Adipocyte (in vitro differentiated cells): ENCODE measurements around the gene SLC7A7.

Experiments
- DNase-seq: peaks from one replicate; pipeline ENCODE4 v3.0.0-alpha.2; 2015; ENCODE audit warnings: low read depth
- H3K27me3 ChIP-seq: replicated peaks from 2 replicates; pipeline ENCODE4 v1.7.0; 2013; ENCODE audit warnings: mild to moderate bottlenecking, low read length, moderate library complexity; ENCODE audit not compliant: control insufficient read depth, insufficient read depth
- H3K36me3 ChIP-seq: 2 replicates; pipeline ENCODE4 v1.7.0; 2013; ENCODE audit warnings: low read length, mild to moderate bottlenecking, moderate library complexity; ENCODE audit not compliant: control insufficient read depth, insufficient read depth, severe bottlenecking
- H3K4me1 ChIP-seq: 2 replicates; pipeline ENCODE4 v1.7.0; 2013; ENCODE audit warnings: mild to moderate bottlenecking, low read length, moderate library complexity; ENCODE audit not compliant: control insufficient read depth, insufficient read depth
- H3K4me3 ChIP-seq: 2 replicates; pipeline ENCODE4 v1.7.0; 2013; ENCODE audit warnings: mild to moderate bottlenecking, low read length, moderate library complexity
- H3K9ac ChIP-seq: 2 replicates; pipeline ENCODE4 v1.7.0; 2013; ENCODE audit warnings: mild to moderate bottlenecking, low read length, moderate library complexity
- H3K9me3 ChIP-seq: 2 replicates; pipeline ENCODE4 v1.7.0; 2013; ENCODE audit warnings: mild to moderate bottlenecking, low read length, moderate library complexity; ENCODE audit not compliant: control insufficient read depth

SLC7A7 gene

GRCh38 chr14:22850944-22851764 lies 35.9 kb upstream of the SLC7A7 start:
- no peaks in the 10 kb centered on the region for H3K9me3 ChIP-seq
- H3K9ac ChIP-seq: peak overlapping the region; percentile 90
- peak overlapping the region; percentile 53 for H3K4me3 ChIP-seq
- H3K36me3 ChIP-seq: peaks cover 9% of the 10 kb centered on the region
- DNase-seq: peak; percentile 96
- no peaks in the 10 kb centered on the region for H3K27me3 ChIP-seq
- peaks cover 68% of the 10 kb centered on the region for H3K4me1 ChIP-seq

- H3K4me1 ChIP-seq: peaks cover 85% of the 10 kb centered on the region
- DNase-seq: no peak
- peaks cover 26% of the 10 kb centered on the region for H3K36me3 ChIP-seq
These were observed 34.1 kb upstream of the SLC7A7 start for GRCh38 chr14:22849212-22849819.

GRCh38 chr14:22848351-22849164 lies 33.3 kb upstream of the SLC7A7 start:
- Histone ChIP-seq H3K9me3 (no peaks in the 10 kb centered on the region), H3K4me1 (peaks cover 86% of the 10 kb centered on the region), H3K27me3 (no peaks in the 10 kb centered on the region), H3K4me3 (peak overlapping the region; percentile 6), H3K9ac (peak overlapping the region; percentile 80), H3K36me3 (peaks cover 33% of the 10 kb centered on the region)
- peak; percentile 96 for DNase-seq

More at GRCh38 chr14:22849212-22849819, 34.1 kb upstream of the SLC7A7 start:
- H3K9me3 ChIP-seq: no peaks in the 10 kb centered on the region
- H3K27me3 ChIP-seq: no peaks in the 10 kb centered on the region
- peak overlapping the region; percentile 46 for H3K4me3 ChIP-seq
- H3K9ac ChIP-seq: peak overlapping the region; percentile 80

- peak; percentile 75 for DNase-seq
- Histone ChIP-seq H3K9me3 (no peaks in the 10 kb centered on the region), H3K4me1 (peaks cover 81% of the 10 kb centered on the region), H3K9ac (peak overlapping the region; percentile 80), H3K27me3 (no peaks in the 10 kb centered on the region), H3K4me3 (peak overlapping the region; percentile 22), H3K36me3 (peaks cover 40% of the 10 kb centered on the region)
These were observed 32.6 kb upstream of the SLC7A7 start for GRCh38 chr14:22847661-22848341.

- Histone ChIP-seq H3K4me3 (no peak overlapping the region), H3K4me1 (peaks cover 81% of the 10 kb centered on the region), H3K27me3 (no peaks in the 10 kb centered on the region), H3K36me3 (peaks cover 50% of the 10 kb centered on the region), H3K9me3 (no peaks in the 10 kb centered on the region), H3K9ac (peak overlapping the region; percentile 73)
- DNase-seq: no peak
These were observed 31.6 kb upstream of the SLC7A7 start for GRCh38 chr14:22846811-22847307.

- Histone ChIP-seq H3K9me3 (no peaks in the 10 kb centered on the region), H3K36me3 (peaks cover 58% of the 10 kb centered on the region), H3K27me3 (no peaks in the 10 kb centered on the region), H3K4me3 (no peak overlapping the region), H3K9ac (peak overlapping the region; percentile 73), H3K4me1 (peaks cover 81% of the 10 kb centered on the region)
- DNase-seq: no peak
These were observed 30.8 kb upstream of the SLC7A7 start for GRCh38 chr14:22845821-22846625.

- H3K9me3 ChIP-seq: no peaks in the 10 kb centered on the region
- no peaks in the 10 kb centered on the region for H3K27me3 ChIP-seq
- peak overlapping the region; percentile 73 for H3K9ac ChIP-seq
- H3K36me3 ChIP-seq: peaks cover 63% of the 10 kb centered on the region
- no peak overlapping the region for H3K4me3 ChIP-seq
- peaks cover 79% of the 10 kb centered on the region for H3K4me1 ChIP-seq
- DNase-seq: no peak
These were observed 29.8 kb upstream of the SLC7A7 start for GRCh38 chr14:22845103-22845394.

GRCh38 chr14:22844221-22845102 lies 29.2 kb upstream of the SLC7A7 start:
- H3K9ac ChIP-seq: peak overlapping the region; percentile 26
- H3K4me1 ChIP-seq: peaks cover 79% of the 10 kb centered on the region
- H3K4me3 ChIP-seq: no peak overlapping the region
- H3K27me3 ChIP-seq: no peaks in the 10 kb centered on the region
- no peak for DNase-seq
- no peaks in the 10 kb centered on the region for H3K9me3 ChIP-seq
- H3K36me3 ChIP-seq: peaks cover 63% of the 10 kb centered on the region

- Histone ChIP-seq H3K9me3 (no peaks in the 10 kb centered on the region), H3K27me3 (no peaks in the 10 kb centered on the region), H3K9ac (peak overlapping the region; percentile 76), H3K4me3 (no peak overlapping the region), H3K4me1 (peaks cover 73% of the 10 kb centered on the region), H3K36me3 (peaks cover 63% of the 10 kb centered on the region)
- no peak for DNase-seq
These were observed 28.1 kb upstream of the SLC7A7 start for GRCh38 chr14:22843123-22843925.
